Activated gamma-delta T cell treated with Interleukin-2 at 50 U/mL for 16 hours (primary cell): ENCODE results near the gene POLR3H.

Source experiments
- DNase-seq: peaks from one replicate; pipeline ENCODE4 v3.0.0-alpha.2; 2020

The POLR3H gene

DNA sequence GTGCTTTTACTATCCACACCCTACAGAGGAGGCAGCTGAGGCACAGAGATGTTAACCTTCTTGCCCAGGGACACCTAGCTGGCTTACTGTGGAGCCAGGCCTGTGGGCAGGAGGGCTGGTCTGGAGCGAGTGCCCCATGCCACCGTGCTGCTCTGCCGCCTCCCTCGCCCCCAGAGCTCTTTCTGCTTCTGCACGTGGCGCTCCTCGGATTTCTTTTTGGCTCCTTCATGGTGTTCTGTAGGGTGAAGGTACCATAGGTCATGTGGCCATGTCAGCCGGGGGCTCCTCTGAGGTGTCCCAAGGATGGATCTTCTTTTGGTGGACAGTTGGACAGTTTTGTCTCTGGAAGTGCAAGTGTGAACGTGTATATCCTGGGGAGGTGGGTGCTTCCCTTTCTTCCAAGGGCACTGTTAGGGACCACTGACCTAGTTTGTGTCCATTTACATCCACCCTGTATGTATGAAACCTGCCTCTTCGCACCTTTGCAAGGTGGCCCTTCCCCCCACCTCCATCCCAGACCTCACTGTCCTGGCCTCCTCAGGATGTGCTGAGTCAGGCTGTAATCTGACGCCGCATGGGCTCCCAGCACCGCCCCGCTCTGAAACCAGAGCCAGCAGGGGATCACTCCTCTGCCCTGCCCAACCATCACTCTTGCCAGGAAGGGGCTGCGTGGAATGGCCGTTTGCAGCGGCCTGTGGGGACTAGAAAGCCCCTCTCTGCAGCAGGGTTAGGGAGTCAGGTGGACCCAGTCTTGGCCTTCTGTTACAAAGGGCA is 31.7 kb downstream of the POLR3H start:
- DNase-seq: no peak

DNA sequence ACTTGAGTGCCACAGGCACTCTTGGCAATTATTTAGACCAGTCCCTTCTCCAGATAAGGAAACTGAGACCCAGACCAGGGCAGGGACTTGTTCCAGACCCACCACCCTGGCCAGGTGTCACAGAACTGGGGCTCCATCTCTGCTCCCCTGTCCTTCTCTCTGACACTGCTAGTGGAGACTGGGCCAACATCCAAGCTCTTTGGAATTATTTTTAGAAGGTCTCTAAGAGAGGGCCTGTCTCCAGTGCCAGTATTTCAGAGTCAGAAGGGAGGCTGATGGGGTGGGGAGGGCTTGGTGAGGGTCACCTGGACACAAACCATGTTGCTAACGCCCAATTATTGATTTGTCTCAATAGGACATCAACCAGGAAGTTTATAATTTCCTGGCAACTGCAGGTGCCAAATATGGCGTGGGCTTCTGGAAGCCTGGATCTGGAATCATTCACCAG is 32.7 kb downstream of the POLR3H start:
- DNase-seq: no peak

DNA sequence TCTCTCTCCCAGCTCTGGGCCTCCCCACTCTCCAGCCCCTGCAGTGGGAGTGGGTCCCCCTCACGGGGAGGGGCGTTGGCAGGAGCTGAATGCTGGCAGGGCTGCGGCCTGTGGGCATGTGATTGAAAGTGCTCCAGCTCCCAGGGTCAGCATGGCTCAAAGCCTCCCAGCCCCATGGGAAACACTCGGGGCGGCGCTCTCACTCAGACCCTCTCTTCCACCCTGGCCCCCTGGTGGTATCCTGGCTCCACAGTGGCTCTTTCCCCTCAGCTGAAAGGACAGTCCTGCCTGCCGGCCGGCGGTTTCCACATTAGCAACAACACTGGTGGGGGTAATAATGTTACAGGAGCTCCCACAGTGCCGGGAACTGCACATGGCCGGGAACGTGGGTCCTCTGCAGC is 35.5 kb downstream of the POLR3H start:
- DNase-seq: no peak

DNA sequence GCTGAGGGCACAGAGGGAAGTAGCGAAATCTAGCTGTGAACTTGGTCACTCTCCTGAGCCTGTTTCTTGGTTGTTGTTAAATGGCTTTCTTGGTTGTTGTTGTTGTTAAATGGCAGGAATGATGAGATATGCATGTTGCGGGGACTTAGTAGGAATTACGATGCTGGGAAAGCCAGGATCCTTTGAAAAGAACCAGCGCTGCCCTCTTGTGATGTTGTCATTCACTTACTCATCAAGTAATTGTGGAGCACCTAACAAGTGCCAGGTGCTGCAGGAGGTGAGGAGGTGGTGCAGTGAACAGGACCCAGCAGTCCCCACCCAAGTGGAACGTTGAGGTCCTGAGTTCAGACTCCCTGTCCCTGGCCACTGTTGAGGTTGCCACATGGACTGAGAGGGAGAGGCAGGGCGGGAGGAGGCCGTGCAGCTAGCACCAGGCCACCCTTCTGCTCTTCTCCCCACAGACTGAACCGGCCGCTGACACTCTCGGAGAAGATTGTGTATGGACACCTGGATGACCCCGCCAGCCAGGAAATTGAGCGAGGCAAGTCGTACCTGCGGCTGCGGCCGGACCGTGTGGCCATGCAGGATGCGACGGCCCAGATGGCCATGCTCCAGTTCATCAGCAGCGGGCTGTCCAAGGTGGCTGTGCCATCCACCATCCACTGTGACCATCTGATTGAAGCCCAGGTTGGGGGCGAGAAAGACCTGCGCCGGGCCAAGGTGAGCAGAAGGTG is 36.8 kb downstream of the POLR3H start:
- DNase-seq: no peak

DNA sequence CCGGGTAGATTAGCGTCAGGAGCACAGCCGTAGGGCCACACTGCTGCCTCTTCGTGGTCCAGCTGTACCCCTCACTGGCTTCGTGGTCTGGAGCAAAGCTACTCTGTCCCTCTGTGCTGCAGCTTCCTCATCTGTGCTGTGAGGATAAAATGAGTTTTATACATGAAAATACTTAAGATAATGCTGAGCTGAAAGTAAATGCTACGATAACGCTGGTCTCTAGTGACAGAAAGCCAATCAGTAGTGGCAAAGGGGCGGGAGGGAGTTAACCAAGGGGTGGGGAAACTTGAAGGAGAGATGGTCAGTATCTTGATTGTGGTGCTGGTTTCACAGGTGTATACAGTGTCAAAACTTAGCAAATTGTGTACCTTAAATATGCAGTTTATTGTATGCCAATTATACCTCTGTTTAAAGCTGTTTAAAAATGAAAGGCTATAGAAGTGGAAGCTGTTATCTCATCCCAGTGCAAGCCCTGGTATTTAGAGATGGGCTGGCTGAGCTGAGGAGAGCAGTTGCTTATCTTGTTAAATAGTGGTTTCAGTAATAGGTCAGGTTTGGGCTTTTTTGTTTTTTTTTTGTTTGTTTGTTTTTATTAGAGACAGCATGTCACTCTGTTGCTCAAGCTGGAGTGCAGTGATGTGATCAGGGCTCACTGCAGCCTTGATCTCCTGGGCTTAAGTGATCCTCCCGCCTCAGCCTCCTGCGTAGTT is 38.6 kb downstream of the POLR3H start:
- DNase-seq: no peak

DNA sequence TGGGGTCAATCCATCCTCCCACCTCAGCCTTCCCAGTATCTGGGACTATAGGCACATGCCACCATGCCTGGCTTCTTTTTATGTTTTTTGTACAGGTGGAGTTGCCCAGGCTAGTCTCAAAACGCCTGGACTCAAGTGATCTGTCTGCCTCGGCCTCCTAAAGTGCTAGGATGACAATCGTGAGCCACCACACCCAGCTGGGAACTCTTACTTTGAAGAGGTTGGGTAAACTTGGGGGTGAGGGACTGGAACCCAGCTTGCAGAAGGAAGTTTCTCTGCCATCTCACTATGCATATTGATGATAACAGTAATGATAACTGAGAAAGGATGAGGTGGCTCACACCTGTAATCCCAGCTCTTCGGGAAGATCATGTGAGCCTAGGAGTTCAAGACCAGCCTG is 39.5 kb downstream of the POLR3H start:
- no peak for DNase-seq

DNA sequence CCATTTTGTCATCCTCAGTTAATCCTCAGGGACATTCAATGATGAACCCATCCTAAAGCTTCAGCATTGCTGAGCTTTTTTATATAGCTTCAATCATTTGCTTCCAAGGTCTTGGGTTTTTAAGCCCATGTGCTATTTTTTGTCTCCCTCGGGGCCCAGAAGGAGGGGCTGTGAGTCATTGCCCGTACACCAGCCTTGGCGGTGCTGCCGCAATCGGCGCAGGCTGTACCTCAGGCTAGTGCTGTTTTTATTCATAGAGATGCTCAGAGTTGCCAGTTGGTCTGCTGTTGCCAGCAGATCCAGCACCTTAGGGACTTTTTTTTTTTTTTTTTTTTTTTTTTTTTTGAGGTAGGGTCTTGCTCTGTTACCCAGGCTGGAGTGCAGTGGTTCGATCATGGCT is 39.9 kb downstream of the POLR3H start:
- no peak for DNase-seq

DNA sequence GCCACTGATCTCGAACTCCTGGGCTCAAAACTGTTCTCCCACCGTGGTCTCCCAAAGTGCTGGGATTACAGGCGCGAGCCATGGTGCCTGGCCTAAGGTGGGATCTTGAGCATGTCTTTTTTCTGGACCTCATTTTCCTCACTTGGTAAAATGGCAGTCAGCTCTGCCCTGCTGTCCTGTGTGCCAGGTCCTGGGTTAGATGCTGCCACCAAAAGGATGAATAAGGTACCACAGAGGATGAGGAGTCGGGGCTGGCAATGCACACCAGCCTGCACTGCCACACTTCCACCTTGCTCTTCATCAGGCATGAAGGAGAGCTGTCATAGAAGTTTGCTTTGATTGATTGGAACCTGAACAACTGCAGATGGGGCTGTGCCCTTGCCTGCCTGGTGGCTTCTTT is 43.1 kb downstream of the POLR3H start:
- no peak for DNase-seq

DNA sequence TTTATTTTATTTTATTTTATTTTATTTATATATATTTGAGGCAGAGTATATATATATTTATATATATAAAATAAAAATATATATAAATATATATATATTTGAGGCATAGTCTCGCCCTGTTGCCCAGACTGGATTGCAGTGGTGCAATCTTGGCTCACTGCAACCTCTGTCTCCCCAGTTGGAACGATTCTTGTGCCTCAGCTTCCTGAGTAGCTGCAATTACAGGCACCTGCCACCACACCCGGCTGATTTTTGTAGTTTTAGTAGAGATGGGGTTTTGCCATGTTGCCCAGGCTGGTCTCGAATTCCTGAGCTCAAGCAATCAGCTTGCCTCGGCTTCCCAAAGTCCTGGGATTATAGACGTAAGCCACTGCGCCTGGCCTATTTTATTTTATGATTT is 44.0 kb downstream of the POLR3H start:
- no peak for DNase-seq

DNA sequence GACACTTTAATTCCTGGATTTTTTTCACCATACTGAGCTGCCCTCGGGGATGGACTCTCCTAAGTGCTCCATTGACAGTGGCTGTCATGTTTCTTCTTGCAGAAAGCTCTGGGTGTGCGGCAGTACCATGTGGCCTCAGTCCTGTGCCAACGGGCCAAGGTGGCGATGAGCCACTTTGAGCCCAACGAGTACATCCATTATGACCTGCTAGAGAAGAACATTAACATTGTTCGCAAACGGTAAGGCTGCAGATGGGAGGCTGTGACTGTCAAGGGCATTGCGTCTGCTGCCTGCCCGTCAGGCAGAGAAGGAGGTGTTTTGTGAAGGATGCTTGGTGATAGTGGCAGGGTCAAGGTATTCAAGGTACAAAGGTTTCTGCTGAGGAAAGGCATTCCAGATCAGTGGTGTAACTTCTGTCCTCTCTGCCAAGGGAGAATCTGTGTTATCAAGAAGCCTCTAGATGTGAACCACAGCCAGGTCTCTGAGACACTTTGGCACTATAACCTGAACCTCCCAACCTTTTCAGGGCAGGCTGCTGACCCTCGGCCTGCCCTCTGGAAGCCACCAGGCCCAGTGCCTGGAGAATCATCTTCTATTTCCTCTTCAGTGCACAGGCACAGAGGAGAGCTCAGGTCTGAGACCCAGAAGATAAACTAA is 44.5 kb downstream of the POLR3H start:
- DNase-seq: no peak

DNA sequence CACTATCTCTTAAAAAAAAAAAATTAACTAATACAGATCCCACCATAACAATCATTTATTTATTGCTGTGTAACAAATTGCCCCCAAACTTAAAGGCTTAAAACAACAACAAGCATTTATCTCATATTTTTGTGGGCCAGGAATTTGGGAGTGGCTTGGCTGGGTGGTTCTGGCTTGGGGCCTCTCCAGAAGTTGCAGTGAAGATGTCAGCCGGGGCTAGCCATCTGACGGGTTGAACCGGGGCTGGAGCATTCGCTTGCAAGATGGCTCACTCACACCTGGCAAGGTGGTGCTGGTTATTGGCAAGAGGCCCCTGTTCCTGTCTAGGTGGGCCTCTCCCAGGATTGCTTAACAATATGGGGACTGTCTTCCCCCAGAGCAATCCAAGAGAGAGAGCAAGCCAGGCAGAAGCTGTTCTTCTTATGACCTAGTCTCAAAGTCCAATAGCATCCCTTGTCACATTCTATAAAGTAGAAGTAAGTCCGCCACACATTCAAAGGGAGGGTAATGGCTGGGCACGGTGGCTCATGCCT is 45.9 kb downstream of the POLR3H start:
- DNase-seq: no peak

DNA sequence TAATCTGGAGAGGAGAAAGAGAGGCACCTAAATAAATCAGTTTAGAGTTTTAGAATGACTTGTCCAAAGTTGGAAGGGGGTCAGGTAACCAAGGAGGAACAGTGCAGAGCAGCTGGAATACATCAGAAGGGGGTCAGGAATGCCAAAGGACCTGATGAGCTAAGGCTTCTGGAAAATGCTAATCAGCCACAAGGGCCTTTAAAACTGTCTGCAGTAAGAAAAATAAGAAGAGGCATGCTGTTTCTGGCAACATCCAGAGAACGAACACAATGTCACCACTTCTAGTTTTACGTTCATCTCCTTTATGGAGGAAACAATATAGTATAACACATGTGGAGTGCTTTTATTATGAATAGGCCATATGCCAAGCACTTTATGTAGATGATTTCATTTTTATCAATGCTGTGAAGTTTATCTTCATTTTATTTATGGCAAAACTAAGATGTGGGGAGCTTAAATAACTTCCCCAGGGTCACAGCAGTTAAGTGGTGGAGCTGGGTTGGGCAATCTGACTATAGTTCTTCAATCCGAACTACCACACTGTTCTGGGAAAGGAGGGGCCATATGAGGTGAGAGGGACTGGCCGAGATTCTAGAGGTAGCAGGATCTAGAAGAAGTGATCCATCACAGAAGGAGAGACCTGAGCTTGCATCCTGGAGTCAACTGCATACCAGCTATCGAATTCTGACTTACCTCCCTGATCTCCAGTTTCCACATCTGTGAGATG is 52.7 kb downstream of the POLR3H start:
- DNase-seq: no peak

DNA sequence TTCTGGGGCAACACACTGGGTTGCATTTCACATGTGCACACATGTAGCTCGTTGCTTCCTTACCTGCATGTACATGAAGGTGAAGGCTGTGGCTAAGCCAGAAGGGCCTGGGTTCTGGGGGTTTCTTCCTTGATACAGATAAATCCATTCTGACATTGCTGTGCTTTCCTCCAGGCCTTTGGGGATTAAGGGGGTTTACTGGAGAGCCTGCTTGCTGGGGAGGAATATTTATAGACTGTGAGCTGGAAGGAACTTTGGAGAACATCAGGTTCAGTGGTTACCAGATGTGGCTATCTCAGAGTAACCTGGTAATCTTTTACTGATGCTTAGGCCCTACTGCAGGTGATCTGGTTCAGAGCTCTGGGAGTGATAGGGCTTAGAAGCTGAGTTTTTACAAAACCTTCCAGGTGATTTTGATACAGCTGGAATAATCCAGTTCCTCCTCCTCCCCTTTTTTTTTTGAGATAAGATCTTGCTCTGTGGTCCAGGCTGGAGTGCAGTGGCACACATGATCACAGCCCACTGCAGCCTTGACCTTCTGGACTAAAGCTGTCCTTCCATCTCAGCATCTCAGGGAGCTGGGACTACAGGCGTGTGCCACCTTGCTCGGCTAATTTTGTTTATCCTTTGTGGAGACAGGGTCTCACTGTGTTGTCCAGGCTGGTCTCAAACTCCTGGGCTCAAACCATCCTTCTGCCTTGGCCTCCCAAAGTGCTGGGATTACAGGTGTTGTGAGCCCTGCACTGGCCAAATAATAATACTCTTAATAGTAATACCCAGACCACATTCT is 55.5 kb downstream of the POLR3H start:
- no peak for DNase-seq

DNA sequence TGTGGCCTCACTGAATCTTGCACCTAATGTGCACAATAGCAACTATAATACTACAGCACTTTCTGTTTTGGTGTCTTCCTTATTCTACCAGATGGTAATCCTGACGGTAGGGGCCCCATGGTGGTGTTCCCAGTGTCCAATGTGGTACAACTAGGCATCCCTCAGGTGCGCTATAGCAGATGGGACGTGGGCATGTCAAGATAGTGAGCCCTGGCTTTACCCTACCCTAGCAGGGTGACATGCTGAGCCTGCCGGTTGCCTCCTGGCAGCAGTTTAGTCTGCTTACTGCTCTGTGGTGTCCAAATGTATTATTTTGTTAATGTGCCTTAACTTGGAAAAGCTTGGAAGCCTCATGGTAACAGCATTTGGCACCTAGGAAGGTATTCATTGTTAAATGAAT is 56.2 kb downstream of the POLR3H start:
- DNase-seq: no peak

DNA sequence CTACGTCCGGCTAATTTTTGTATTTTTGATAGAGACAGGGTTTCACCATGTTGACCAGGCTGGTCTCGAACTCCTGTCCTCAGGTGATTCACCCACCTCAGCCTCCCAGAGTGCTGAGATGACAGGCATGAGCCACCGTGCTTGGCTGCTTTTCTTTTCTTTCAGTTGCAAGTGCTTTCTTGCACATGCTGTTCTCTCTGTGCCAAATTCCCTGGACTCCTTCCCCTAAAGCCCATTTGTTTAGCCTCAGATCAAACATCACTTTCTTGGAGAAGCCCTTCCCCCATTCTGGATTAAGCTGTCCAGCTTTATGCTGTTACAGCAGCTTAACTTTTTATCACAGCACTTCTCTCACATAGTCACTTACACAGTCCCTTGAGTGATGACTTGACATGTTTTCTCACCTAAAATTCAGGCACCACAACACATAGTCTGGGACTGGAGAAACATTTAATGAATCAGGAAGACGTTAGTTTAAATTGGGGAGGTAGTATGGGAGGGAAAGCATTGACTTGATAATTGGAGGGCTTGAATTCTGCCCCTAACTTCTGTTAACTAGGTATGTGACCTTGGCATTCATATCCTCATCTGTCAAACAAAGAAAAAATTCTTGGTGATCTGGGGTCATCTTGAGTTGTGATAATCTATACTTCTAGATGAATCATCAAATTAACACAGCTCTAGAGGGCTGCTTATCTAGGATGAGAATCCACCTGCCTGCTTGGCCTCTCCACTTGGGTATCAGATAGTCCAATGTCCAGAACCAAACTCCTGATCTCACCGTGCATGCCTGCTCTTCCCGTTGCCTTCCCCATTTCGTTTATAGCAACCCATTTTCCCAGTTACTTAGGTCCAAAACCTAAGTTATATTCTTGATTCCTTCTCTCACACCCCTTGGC is 57.0 kb downstream of the POLR3H start:
- DNase-seq: no peak

DNA sequence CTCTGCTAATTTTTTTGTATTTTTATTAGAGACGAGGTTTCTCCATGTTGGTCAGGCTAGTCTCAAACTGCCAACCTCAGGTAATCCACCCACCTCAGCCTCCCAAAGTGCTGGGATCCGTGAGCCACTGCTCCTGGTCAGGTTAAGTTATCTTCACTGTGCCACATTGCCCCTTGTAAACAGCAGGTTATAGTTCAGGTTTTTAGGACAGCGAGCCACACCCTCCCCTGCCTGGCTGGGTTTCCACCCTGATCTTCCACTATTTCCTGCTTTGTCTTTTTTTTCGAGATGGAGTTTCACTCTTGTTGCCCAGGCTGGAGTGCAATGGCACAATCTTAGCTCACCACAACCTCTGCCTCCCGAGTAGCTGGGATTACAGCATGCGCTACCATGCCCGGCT is 59.2 kb downstream of the POLR3H start:
- no peak for DNase-seq

DNA sequence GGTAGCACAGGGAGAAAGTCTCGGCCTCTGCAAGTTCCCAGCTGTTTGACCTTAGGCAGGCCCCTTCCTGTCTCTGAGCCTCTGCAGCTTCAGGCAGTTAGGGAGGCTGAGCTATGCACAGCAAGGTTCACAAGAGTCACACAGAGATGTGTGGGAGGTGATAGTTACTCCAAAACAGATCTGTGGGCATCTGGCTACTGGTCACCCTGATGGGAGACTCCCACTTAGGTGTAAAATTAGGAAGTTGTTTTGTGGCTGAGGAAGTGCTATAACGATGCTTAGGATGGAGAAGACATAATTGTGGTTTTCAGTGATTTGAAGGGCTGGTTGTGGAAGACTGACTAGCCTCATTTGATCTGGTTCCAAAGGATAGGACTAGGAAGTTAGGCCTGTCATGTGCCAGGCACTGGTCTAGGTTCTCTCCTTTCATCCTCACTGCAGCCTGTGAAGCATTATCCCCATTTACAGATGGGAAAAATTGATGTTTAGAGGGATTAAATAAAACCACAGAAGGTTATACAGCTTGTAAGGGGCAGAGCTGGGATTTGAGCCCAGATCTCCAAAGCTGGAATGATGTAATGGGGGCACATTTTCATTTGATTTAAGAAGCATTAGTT is 61.8 kb downstream of the POLR3H start:
- no peak for DNase-seq

DNA sequence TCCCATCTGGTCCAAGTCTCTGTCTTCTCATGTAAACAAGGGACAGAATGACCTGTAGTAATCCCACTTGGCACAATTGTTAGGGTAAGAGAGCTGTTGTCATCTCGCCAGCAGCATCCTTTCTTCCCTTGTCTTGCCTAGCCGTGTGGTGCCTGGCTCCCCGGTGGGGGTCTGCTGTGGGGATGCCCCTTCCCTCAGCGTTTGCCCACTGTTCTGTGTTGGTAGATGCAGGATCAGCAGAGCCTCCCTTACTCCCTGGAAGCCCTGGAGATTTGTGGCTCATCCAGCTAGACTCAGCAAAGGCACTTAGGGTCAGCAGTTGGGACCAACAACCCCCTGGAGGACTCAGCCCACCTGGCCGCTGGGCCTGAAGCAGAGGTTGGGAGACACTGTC is 62.3 kb downstream of the POLR3H start:
- DNase-seq: no peak

DNA sequence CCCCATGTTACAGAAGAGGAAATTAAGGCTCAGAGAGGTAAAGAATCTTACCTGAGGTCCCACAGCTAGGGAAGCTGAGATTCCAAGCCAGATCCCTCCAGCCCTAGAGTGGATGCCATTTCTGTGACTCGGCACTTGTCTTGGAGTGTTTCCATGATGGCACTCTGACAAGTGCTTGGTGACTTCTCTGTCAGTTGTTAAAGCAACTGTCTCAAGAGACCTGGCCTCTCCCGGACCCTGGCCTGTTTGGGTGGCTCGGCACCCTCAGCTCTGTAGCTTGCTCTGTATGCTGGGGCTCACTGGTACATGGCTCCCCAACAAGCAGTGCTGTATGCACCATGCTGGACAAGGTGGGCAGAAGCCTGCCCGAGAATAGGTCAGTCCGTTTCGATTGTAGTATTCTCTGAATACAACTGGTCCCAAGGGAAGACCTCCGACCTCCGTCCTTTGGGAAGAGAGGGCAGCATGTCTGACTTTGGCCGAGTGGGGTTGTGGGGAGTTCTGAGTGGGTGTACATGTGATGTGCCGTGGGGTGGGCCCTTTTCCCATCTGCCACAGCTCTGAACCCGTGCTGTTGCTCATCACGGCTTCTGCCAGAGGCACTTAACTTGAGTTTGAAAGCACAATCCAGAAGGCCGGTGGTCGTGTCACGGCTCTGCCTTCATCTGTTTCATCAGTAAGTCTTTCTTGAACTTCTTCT is 63.0 kb downstream of the POLR3H start:
- no peak for DNase-seq

DNA sequence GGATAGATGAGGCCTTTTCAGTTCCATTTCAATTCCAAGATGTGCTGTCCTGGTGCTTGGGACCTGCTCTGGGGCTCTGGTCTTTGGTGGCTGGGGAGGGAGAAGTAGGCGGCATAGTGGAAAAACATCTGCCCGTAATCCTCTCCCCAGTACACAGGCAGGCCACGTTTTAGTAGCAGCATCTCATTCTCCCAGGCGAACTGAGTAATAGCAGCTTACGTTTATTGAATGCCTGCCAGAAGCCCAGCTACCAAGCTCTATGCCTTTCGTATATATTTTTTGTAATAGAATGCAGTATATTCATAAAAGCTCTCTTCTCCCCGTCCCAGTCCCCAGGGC is 63.9 kb downstream of the POLR3H start:
- no peak for DNase-seq
